ENCODE results near the gene ZNF335. TPM values are rescaled to one million over a fixed set of nuclear protein-coding genes. Genes with fewer than 3 reads are reported as not detected.

ZNF335 gene
- total and polyA plus RNA-seq, 2 of the 13 experiments (the other 11 are each of a cell fraction or from before 2014, with no cell fraction given) = 9.7 to 13.7 TPM

DNA sequence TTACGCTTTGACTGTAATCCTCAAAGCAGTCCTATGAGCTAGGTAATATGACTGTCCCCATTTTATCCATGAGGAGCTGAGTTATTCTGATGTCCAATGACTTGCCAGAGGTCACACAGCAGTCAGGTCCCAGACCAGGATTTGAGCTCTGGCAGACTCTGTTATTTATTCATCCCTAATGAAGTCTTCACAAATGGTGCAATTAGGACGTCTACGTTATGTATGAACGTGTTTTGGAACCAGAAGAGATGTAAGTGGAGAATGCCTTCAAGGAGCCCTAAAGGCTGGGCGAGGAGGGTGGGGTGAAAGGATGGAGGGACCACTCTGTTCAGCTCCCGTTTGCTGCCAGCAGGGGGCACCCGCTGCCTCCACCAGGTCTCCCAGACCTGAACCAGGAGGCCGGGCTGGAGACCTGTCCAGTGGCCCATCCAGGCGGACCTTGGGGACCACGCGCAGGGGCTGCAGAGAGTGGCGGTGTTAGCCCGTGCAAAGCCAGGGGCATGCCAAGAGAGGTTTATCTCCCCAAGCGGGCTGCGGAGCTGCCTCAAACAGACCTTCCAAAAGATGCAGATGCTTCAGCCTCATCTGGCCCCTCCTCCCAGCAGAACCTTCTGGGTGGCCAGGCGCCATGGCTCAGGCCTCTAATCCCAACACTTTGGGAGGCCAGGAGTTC, 15.2 kb upstream of the ZNF335 start (continued):
- TF ChIP-seq, protein P1, sequence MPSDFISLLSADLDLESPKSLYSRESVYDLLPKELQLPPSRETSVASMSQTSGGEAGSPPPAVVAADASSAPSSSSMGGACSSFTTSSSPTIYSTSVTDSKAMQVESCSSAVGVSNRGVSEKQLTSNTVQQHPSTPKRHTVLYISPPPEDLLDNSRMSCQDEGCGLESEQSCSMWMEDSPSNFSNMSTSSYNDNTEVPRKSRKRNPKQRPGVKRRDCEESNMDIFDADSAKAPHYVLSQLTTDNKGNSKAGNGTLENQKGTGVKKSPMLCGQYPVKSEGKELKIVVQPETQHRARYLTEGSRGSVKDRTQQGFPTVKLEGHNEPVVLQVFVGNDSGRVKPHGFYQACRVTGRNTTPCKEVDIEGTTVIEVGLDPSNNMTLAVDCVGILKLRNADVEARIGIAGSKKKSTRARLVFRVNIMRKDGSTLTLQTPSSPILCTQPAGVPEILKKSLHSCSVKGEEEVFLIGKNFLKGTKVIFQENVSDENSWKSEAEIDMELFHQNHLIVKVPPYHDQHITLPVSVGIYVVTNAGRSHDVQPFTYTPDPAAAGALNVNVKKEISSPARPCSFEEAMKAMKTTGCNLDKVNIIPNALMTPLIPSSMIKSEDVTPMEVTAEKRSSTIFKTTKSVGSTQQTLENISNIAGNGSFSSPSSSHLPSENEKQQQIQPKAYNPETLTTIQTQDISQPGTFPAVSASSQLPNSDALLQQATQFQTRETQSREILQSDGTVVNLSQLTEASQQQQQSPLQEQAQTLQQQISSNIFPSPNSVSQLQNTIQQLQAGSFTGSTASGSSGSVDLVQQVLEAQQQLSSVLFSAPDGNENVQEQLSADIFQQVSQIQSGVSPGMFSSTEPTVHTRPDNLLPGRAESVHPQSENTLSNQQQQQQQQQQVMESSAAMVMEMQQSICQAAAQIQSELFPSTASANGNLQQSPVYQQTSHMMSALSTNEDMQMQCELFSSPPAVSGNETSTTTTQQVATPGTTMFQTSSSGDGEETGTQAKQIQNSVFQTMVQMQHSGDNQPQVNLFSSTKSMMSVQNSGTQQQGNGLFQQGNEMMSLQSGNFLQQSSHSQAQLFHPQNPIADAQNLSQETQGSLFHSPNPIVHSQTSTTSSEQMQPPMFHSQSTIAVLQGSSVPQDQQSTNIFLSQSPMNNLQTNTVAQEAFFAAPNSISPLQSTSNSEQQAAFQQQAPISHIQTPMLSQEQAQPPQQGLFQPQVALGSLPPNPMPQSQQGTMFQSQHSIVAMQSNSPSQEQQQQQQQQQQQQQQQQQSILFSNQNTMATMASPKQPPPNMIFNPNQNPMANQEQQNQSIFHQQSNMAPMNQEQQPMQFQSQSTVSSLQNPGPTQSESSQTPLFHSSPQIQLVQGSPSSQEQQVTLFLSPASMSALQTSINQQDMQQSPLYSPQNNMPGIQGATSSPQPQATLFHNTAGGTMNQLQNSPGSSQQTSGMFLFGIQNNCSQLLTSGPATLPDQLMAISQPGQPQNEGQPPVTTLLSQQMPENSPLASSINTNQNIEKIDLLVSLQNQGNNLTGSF (CRISPR knock-in tag; IDR thresholded peaks at IDR 0.05) = no peak
- TF ChIP-seq ZFYVE20 (CRISPR knock-in tag; IDR thresholded peaks at IDR 0.05; ENCODE audit: borderline replicate concordance, low read depth) (no peak), ZNF737 (CRISPR knock-in tag; IDR thresholded peaks at IDR 0.05; ENCODE audit: borderline replicate concordance) (no peak), PAWR (CRISPR knock-in tag; IDR thresholded peaks at IDR 0.05; ENCODE audit: borderline replicate concordance) (no peak), ZNF629 (CRISPR knock-in tag; conservative IDR thresholded peaks at IDR 0.05) (no peak), NONO (IDR thresholded peaks at IDR 0.05) (no peak), NONO (CRISPR knock-in tag; conservative IDR thresholded peaks at IDR 0.05) (no peak), RBM39 (IDR thresholded peaks at IDR 0.05; ENCODE audit: low read depth, low read length, poor library complexity, severe bottlenecking) (peak; percentile 25), ZNF775 (CRISPR knock-in tag; IDR thresholded peaks at IDR 0.05; ENCODE audit: borderline replicate concordance) (no peak), KAT7 (CRISPR knock-in tag; IDR thresholded peaks at IDR 0.05; ENCODE audit: borderline replicate concordance) (no peak), HBP1 (CRISPR knock-in tag; IDR thresholded peaks at IDR 0.05; ENCODE audit: low read depth) (no peak), POLR2AphosphoS2 (IDR thresholded peaks at IDR 0.05; ENCODE audit: low read depth, low read length) (no peak), WIZ (CRISPR knock-in tag; IDR thresholded peaks at IDR 0.05) (no peak), SPEN (CRISPR knock-in tag; IDR thresholded peaks at IDR 0.05; ENCODE audit: low read depth) (no peak), ZNF766 (CRISPR knock-in tag; IDR thresholded peaks at IDR 0.05; ENCODE audit: borderline replicate concordance) (no peak)
- TF ChIP-seq, protein P2, sequence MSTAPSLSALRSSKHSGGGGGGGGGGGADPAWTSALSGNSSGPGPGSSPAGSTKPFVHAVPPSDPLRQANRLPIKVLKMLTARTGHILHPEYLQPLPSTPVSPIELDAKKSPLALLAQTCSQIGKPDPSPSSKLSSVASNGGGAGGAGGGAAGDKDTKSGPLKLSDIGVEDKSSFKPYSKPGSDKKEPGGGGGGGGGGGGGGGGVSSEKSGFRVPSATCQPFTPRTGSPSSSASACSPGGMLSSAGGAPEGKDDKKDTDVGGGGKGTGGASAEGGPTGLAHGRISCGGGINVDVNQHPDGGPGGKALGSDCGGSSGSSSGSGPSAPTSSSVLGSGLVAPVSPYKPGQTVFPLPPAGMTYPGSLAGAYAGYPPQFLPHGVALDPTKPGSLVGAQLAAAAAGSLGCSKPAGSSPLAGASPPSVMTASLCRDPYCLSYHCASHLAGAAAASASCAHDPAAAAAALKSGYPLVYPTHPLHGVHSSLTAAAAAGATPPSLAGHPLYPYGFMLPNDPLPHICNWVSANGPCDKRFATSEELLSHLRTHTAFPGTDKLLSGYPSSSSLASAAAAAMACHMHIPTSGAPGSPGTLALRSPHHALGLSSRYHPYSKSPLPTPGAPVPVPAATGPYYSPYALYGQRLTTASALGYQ (CRISPR knock-in tag; IDR thresholded peaks at IDR 0.05) = no peak
- TF ChIP-seq, protein P3, sequence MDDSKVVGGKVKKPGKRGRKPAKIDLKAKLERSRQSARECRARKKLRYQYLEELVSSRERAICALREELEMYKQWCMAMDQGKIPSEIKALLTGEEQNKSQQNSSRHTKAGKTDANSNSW (CRISPR knock-in tag; IDR thresholded peaks at IDR 0.05; ENCODE audit: borderline replicate concordance) = no peak
- TF ChIP-seq, protein P4, sequence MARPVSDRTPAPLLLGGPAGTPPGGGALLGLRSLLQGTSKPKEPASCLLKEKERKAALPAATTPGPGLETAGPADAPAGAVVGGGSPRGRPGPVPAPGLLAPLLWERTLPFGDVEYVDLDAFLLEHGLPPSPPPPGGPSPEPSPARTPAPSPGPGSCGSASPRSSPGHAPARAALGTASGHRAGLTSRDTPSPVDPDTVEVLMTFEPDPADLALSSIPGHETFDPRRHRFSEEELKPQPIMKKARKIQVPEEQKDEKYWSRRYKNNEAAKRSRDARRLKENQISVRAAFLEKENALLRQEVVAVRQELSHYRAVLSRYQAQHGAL (CRISPR knock-in tag; IDR thresholded peaks at IDR 0.05; ENCODE audit: not compliant biosample characterization) = no peak

All from HepG2 (cell line).